ENCODE measurements around the gene SERPIND1.
"Not testable (repeated sequence)": the region's sequence is repeated elsewhere in the genome, so short reads cannot be mapped to it uniquely, and the experiment has no call there.

The SERPIND1 gene

DNA sequence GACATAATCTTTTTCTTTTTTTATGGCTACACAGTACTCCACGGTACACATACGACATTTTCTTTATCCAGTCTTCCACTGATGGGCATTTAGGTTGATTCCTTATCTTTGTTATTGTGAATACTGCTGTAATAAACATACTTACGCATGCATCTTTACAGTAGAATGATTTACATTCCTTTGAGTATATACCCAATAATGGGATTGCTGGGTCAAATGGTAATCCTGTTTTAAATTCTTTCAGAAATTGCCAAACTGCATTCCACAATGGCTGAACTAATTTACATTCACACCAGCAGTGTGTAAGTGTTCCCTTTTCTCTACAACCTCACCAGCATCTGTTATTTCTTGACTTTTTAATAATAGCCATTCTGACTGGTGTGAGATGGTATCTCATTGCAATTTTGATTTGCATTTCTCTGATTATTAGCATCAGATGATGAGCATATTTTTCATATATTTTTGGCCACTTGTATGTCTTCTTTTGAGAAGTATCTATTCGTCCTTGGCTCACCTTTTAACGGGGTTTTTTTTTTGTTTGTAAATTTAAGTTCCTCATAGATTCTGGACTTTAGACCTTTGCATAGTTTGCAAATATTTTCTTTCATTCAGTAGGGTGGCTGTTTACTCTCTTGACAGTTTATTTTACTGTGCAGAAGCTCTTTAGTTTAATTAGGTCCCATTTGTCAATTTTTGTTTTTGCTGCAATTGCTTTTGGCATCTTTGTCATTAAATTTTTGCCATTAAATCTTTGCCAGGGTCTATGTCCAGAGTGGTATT lies 52.6 kb downstream of the SERPIND1 start:
- not testable (repeated sequence) for H3K27me3 Mint-ChIP-seq, ATAC-seq, H3K4me3 Mint-ChIP-seq, H3K4me1 Mint-ChIP-seq, DNase-seq, H3K9me3 Mint-ChIP-seq
- H3K27ac Mint-ChIP-seq = peak overlapping the region in 1 of 2 donors; percentile 17

DNA sequence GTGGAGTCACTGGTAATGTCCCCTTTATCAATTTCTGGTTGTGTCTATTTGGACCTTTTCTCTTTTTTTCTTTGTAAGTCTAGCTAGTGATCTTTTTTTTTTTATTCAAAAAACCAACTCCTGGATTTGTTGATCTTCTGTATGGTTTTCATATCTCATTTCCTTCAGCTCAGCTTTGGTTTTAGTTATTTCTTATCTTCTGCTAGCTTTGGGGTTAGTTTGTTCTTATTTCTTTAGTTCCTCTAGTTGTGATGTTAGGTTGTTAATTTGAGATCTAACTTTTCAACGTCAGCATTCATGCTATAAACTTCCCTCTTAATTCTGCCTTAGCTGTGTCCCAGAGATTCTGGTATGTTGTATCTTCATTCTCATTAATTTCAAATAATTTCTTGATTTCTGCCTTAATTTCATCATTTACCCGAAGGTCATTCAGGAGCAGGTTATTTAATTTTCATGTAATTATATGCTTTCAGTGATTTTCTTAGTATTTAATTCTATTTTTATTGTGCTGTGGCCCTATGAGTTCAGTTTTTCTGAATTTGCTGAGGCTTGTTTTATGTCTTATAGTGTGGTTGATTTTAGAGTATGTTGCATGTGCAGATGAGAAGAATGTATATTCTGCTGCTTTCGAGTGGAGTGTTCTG lies 55.7 kb downstream of the SERPIND1 start:
- ATAC-seq (no peak), DNase-seq (no peak)
- Mint-ChIP-seq H3K27me3 (no peaks in the 10 kb centered on the region), H3K9me3 (no peaks in the 10 kb centered on the region), H3K27ac (no peak overlapping the region), H3K4me1 (no peaks in the 10 kb centered on the region), H3K4me3 (no peak overlapping the region)

DNA sequence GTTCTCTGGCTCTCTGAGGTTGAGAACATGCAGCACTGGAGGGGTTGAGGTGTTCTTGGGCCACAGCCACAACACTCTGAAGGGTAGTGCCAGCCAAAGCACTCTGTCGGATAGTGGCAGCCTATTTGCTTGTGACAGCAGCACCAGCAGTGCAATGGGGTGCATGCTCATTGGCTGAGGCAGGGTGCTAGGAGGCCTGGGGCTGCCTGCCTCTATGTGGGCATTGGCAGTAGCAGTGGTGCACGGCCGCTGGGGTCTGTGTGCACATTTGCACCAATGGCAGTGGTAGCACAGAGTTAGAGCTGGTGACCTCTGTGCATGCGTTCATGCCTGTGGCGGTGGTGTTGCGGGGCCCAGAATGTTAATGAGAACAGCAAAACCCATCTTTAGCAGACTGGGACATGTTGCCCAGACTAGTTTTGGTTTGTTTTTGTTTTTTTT lies 59.3 kb downstream of the SERPIND1 start:
- Mint-ChIP-seq H3K27ac (no peak overlapping the region), H3K9me3 (no peaks in the 10 kb centered on the region), H3K4me3 (no peak overlapping the region), H3K4me1 (no peaks in the 10 kb centered on the region), H3K27me3 (no peaks in the 10 kb centered on the region)
- no peak for DNase-seq
- ATAC-seq = no peak

- Mint-ChIP-seq H3K9me3 (no peaks in the 10 kb centered on the region), H3K27me3 (no peaks in the 10 kb centered on the region), H3K4me3 (no peak overlapping the region), H3K4me1 (no peaks in the 10 kb centered on the region), H3K27ac (no peak overlapping the region)
- ATAC-seq = no peak
- no peak for DNase-seq
Measured at GRCh38 chr22:20834206-20834605, 60.3 kb downstream of the SERPIND1 start.

DNA sequence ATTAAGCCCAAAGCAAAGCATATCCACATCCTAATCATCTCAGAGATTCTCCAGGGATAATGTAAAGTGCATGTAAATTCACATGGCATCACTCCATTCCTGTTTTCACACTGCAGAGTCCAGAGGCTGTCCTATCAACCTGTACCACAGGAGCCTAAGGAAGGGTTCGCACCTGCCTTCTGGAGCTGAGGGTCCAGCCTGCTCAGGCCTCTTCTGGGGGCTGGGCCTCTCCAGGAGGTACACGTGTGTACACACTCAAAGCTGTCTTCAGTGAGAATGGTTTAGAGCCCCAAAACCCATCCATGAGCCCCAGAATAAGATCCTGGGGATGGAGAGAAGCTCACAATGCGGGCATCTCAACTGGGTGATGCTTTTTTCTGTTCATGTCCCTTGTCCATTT lies 60.8 kb downstream of the SERPIND1 start:
- Mint-ChIP-seq H3K4me1 (no peaks in the 10 kb centered on the region), H3K9me3 (no peaks in the 10 kb centered on the region), H3K27ac (no peak overlapping the region), H3K4me3 (no peak overlapping the region), H3K27me3 (no peaks in the 10 kb centered on the region)
- ATAC-seq (no peak), DNase-seq (no peak)
